Right lobe of liver (tissue), 4 donors: ENCODE measurements around the gene ANKRA2.

Experiments
- CTCF ChIP-seq, 4 donors: fragments of 200-600 bp in 3 of 4; fragments of 450-650 bp in 1 of 4; IDR thresholded peaks; one replicate each; pipeline versions ENCODE4 v1.5.1 to v1.8.0; 2016 to 2022; ENCODE audit warnings: antibody characterized with exemption in 4 of 4, mild to moderate bottlenecking in 2 of 4
- POLR2A ChIP-seq: fragments of 450-650 bp; IDR thresholded peaks from one replicate; pipeline ENCODE4 v1.6.1; 2017; ENCODE audit warnings: antibody characterized with exemption, mild to moderate bottlenecking
- donor health status: DM: no; HTN: no; CAD: no.
- donor health status: DM: no; HTN: no; CAD: no.
- donor health status: DM: no; HTN: yes; CAD: no.

- TF ChIP-seq CTCF (IDR thresholded peaks at IDR 0.05) (no peak), POLR2A (no peak)
Observed at GRCh38 chr5:73607228-73607627, 41.8 kb upstream of the ANKRA2 start.
